NCI-H1694 treated with DMSO at 0.1 percent for 48 hours (cell line): ENCODE results near the gene CLCN2.
A peak's percentile ranks its signal among the peaks of the same experiment; 100 is the strongest.

Experiments used
- DNase-seq: peaks from one replicate; lab custom pipeline; 2025; lab: John Stamatoyannopoulos, UW

The CLCN2 gene

DNA sequence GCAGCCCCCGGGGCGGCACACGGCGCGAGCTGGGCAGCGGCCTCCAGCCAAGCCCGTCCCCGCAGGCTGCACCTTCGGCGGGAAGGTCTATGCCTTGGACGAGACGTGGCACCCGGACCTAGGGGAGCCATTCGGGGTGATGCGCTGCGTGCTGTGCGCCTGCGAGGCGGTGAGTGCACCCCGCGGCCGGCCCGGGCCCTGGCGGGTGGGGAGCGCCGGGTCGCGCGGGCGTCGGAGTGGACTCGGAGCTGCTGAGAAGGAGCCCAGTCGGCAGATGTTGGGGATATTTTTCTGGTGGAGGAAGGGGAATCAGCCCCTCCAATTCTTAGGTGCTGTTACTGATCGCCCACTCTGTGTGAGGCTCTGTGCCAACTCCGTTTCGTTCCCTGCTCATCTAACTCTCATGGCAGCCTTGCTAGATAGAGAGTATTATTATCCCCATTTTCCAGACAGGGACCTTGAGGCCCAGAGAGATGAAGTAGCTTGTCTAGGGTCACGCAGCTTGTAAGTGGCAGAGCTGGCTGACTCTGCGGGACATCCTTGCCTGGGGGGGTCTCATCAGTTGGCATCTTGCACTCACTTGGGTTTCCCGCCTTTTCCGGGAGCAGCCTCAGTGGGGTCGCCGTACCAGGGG lies 19.3 kb upstream of the CLCN2 start:
- no peak for DNase-seq

DNA sequence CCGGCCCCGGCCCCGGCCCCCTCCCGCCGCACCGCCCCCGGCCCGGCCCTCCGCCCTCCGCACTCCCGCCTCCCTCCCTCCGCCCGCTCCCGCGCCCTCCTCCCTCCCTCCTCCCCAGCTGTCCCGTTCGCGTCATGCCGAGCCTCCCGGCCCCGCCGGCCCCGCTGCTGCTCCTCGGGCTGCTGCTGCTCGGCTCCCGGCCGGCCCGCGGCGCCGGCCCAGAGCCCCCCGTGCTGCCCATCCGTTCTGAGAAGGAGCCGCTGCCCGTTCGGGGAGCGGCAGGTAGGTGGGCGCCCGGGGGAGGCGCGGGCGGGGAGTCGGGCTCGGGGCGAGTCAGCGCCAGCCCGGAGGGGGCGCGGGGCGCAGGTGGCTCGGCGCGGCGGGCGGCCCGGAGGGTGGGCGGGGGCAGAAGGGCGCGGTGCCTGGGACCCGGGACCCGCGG lies 18.8 kb upstream of the CLCN2 start:
- DNase-seq: peak; percentile 15

DNA sequence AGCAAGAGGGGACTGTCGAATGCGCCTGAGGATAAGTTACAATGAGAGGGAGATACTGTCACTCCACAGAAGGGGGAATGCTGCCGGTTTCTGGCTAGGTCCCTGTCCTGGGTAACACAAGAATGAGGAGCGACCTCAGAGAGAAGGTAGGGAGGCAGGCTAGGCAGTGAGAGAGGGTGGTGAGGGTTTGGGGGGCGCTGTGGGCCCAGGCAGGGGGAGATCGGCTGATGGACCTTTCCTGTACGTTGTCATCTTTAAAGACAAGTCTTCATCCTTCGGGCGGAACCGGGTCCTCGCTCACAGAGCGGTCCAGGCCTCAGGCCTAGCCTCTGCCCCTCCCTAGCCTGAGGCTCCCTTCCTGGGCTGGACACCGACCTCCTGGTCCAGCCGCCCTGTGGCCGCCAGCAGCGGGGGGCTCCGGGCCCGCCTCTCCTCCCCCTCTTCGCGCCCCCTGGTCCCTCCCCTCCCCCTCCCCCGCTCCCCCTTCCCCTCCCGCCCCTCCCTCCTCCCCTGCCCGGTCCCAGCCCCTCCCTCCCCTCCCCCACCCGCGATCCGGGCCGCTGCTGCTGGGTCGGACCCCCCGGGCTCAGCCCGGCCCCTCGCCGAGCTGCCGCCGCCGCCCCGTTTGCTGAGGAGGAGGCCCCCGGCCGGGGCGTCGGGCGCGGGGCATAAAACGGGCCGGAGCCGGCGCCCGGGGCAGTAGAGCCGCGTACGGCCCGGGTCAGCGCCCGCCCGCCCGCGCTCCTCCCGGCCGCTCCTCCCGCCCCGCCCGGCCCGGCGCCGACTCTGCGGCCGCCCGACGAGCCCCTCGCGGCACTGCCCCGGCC lies 18.2 kb upstream of the CLCN2 start, which contains the start of gene CHRD:
Gene CHRD, plus strand, starts transcription at position 697 of the 827 bp plus-strand sequence. CDS start 265 bp downstream, outside the sequence.
- no peak for DNase-seq

DNA sequence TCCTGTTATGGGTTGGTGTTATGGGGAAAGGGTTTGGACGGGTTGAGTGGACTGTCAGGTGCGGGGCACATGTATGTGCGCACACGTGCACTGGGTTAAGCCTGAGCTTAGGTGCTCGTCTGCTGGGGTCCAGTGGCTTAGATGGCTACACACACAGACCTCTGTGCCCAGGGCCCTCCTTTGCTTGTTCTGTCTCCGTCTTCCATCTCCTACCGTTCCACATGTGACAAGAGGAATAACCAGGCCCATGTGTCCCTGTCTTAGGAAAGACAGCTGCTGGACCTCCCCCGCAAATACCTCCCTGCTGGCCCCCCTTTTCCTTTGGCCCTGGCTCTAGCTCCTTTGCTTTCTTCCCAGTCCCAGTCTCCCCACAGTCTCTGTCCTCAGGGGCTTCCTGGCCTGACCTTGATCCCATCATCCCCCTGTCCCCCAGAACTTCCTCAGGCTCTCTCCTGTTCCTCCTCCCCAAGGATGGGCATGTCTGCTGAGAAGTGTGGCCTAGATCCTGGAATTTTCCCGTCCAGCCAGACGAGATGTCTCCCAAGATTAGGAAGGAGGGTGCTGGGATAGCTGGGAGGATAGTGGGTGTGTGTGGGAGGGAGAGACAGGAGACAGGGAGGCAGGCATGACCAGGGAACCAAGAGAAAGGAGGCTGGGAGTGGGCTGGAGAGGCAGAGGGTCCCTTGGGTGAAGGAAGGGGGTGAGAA lies 17.4 kb upstream of the CLCN2 start:
- no peak for DNase-seq

DNA sequence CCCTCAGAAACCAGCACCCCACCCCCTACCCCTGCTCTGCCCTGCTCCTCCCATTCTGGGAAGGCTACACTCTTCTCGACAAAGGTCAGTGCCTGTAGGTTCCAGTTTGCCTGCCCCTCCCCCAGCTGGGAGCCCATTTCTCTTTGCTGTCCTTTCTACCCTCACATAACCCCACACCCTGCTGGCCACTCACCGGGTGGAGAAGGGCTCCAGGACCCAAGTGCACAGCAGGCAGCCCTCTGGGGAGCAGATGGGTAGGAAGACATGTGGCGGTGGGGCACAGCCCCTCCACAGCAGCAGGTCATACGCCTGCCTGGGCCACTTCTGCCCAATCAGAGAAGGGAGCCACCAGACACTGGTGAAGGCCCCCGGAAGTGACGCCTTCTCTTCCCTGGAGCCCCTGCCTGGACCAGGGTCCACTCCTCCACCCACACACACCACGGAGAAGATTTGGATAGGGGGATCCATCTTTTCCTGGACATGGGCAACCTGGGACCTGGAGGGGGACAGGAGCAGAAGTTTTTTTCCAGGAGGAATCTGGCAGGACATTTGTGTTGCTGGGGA lies 16.6 kb upstream of the CLCN2 start, which contains the start of gene THPO:
Gene THPO, minus strand, starts transcription at position 326 of the 564 bp plus-strand sequence. CDS start 1,948 bp downstream, outside the sequence.
- DNase-seq: no peak

DNA sequence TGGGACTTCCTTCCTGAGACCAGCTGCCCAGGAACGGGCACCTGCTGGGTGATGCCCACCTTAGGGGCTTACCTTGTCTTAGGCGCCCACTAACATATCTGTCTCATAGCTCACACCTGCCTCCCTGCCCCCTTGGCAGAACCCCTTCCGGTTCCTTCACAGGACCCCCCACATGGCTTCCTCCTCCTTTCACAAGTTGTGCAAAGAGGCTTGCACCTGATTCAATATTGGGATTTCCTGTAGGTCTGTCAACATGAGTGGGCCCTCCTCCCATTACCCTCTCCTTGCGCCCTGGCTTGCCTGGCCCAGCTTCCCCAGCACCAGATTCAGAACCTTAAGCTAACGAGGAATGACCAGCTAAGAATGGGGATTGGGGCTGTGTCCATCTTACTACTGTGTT lies 16.0 kb upstream of the CLCN2 start:
- DNase-seq: no peak

DNA sequence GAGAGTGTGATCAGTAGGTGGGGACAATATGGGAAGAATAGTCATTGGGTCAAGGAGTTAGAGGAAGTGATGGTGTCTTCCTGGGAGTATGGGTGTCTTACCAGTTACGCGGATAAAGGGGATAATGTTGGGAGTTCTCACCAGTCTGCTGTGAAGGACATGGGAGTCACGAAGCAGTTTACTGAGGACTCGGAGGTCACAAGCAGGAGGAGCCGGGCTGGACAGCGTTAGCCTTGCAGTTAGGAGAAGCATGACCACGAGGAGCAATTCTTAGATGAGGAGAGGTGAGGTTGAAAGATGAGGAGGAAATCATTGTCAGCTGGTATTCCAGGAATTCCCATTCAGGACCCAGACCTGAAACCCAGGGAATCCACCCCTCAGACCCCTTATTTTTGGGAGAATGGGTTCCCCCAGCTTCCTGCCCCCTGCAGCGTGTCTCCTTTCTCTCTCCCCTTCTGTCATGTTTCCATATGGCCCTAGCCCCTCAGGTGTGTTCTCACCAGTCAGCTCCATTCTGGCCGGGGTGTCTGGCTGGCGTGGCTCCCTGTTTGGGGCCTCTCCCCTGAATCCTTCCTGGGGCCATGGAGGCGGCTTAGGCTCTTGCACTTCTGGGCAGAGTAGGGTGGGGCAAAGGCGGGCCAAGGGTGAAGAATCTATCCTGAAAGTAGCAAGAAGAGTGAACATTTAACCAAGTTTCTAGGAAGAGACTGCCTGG lies 14.5 kb upstream of the CLCN2 start:
- DNase-seq: no peak

DNA sequence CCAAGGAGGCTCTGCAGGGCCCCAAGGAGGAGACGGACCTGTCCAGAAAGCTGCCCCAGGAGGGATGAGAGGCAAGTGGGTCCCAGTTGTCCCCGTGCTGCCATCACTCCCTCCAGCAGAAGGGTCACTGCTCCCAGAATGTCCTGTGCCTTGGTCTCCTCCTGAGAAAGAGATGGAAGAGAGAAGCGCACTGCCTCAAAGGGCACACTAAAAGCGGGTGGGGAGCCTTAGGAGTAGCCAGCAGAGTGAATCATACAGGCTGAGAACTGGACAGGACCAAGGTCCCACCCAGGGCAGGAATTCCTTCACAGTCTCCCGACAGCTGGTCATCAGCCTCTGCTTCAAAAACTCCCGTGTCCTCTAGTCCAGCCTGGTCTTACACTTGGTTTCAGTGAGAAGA lies 12.0 kb upstream of the CLCN2 start:
- DNase-seq: no peak

DNA sequence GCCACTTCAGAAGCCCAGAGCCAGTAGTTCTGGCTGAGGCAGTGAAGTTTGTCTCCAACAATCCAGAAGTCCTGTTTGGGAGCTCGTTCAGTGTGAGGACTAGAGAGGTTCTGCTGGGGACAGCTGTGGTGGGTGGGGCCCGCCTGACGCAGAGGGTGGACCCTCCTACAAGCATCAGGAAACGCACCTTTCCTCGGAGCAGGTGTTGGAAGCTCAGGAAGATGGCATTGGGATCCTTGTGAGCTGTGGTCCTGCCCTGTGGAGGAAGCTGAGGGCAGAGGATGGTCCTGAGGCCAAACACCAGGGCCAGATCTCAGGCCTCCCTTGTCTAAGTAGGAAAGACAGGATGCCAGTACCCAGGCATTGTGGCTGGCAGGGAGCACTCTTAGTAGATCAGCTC lies 11.5 kb upstream of the CLCN2 start:
- no peak for DNase-seq

DNA sequence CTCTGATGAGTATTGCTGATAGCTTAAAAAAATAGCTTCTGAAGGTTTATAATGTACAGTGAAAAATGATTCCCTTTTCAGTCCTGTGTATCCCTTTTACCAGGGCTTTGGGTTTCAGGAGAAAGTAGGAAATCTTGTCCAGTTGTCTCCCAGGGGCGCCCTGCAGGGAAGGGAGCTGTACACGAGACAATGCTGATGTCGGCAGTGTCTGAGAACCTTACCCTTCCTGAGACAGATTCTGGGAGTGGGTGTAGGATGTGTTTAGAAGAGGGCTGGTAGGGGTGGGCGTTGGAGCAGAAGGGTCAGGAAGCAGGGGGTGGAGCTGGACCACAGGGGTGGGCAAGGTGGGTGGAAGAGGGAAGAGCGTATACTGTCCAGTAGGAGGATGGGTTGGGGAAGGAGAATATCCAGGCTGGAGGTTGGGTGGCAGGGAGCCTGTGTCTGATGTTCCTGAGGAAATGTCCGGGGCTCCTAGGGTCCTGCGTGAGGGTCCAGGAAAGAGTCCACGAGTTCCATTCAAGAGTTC lies 11.0 kb upstream of the CLCN2 start:
- DNase-seq: no peak

DNA sequence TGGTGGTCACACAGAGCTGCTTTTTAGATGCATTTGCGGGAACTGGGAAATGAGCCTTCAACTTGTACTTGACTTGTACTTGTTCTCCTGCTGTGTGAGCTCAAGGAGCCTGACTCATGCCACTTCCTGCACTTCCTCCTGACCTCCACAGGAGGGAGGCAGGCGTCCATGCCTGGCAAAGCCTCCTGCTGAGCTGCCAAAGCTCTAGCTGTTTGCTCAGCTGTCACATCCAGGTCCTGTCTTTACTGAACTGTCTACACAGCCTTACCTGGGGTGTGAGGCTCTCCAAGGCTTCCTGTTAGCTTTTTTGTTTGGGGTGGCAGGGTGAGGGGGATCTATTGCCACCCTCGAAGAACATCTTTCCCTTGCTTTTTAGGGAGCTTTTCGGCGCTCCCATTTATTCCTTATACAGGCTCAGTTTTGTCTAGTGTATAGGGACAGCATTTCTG lies 10.2 kb upstream of the CLCN2 start:
- DNase-seq: peak; percentile 85

DNA sequence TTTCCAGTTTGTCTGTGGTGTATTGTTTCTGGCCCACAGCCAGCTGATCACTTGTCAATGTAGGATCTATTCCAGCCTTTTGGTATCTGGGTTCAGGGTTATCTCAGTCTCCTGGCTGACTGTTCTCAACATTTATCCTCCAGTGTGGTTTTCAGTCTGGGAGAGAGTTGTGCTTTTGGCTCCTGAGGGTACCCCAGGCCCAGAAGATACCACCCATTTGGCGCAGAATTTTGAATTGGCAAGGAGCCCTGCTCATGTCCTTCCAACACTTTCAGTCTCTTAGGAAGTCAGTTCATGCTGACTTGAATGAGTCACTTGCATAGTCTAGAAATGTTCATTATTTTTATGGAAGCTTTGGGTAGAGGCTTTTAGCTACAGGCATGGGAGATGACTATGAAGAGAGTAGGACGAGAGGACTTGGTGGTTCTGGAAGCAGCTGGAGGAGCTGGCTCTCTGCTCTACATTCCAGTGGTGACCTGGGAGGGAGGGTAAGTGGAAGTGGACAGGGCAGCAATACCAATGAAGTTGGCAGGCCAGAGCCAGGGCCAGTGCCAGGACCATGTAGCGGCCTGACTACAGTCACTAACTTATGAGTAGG lies 7.3 kb upstream of the CLCN2 start:
- no peak for DNase-seq

DNA sequence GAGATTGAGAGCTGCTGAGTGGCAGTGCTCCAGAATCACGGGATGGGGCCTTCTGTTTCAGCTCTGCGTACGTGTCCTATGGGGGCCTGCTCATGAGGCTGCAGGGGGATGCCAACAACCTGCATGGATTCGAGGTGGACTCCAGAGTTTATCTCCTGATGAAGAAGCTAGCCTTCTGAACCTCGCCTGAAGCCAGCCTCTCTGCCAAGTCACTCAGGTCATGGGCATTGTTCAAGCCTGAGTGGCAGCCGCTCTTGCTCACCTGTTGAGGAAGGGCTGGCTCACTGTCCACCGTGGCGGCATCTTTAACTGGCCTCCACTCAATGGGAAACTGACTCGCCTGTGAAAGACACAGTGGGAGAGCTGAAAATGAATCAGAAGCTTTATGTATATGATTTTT lies 6.7 kb upstream of the CLCN2 start:
- DNase-seq: no peak

DNA sequence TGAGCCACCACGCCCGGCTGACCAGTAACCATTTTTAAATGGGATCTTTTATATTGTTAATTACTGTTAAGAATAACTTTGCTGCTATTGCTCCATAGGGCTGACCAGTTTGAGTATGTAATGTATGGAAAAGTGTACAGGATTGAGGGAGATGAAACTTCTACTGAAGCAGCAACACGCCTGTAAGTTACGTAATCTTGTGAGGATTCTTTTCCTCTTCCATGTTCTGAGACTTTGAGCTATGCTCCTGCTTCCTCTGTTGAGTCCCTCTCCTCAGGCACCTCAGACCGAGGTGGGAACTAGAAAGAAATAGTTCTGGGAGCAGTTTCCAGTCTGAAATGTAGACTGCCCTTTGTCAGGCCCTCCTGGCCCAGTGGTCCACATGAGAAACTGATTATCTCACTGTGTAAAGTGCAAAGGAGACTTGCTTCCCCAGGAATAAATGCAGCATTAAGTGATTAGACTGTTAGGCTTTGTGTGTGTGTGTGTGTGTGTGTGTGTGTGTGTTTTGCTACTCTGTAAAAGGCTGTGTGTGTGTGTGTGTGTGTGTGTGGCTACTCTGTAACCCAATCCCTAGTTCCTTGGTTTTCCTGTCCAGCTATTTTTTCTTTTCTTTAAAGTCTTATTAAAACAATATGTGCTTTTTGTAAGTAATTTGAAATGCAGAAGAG lies 5.3 kb upstream of the CLCN2 start:
- no peak for DNase-seq

DNA sequence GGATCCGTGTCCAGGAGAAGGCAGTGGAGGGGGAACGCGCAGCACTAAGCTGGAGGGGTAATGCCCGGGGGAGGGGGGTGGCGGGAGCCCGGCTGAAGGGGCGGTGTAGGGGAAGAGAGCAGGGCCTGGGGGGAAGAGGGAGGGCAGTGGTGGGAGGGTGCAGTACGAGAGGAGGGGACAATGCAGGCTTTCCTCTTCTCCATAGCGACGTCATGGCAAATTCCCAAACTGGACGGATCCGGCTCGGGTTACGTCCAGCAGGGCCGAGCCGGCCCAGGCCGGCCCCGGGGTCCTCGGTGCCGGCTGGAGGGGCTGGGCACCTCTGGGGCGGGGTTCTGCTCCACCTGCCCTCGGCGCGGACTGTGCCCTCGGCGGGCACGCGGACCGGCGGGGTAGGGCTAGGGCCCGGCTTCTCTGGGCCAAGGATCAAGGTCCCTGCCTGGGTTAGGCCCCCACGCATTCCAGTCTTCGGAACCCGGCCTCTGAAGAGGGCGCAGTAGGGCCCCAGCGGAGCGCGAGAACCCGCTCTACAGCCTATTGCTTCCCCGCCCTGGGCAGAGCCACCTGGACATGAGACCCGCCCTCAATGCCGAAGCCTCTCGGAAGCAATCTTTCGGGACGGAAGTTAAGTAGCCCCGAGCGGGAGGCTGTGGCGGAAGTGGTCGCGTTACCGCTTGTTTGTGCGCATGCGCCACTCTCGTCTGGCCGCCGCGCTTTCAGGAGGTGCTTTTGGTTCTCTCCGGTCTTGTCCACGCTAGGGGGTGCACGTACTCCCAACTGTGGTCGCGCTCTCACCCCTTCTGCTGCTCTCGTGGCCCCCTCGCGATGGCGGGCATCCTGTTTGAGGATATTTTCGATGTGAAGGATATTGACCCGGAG lies 1.5 kb upstream of the CLCN2 start:
- DNase-seq: peak; percentile 98

DNA sequence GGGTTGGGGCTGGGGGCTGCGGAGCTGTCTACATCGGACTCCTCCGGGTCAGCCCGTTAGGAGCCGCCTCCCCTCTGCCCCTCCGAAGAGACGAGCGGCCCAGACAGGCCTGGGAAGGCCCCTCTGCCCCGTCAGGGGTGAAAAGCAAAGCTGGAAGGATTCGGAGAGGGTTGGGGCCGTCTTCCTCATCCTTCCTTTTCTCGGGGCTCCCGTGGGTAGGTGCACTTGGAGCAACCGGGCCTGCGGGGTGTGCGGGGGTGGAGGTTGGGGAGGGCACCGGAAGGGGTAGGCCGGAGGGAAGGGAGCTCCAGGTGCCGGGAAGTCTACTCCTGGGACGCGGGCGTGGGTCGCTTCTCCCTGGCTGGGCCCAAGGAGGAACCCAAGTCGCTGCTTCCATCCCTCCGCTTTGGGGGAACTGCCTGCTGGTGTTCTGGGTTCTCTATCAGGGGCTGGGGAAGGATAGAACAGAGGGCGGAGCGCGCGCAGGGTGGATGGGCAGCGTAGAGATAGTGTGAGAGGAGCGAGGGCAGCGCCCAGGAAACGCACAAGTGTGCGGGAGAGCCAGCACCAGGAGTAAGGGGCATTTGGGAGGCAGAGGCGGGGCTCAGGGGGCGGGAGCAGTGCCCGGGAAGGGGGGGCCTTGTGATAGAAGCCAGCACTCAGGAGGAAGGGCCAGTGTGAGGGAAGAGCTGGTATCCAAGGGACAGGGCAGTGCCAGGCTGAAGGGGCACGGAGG lies 695 bp upstream of the CLCN2 start:
- peak; percentile 72 for DNase-seq

DNA sequence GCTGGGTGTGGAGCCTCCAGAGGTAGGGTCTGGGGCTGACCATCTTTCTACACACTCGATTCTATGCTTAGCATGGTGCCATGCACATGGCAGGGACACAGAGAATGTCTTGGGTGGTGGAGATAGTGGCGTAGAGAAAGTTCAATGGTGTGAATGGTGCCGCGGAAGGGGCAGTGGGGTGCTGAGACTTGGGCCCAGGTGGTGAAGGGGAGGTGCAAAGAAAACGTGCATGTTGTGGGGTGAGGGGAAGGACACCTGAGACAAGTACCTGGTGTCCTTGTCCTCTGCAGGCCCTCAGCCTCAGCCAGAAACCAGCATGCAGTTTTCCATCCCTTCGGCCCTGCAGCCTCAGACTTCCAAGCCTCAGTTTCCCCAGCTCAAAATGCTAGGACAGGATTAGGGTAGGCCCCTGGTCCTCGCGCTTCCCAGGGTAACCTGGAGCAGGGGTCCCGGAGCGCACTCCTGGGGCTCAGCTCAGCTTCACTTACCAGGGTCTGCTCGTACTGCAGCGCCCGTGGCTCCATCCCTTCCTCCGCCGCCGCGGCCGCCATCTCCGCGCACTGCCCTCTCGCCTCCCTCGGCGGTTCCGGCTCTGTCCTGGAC lies 375 bp downstream of the CLCN2 start:
- no peak for DNase-seq
